GM12892 (cell line): ENCODE results near the gene ATP6V0C. TPM values are rescaled to one million over a fixed set of nuclear protein-coding genes. Genes with fewer than 3 reads are reported as not detected.

Source experiments
- DNase-seq: peaks from one replicate; pipeline ENCODE4 v3.0.0; 2011; ENCODE audit not compliant: insufficient read length
- FAIRE-seq: peaks from 2 replicates; lab custom pipeline; 2011; peaks lifted over from hg19 to GRCh38; lab: Jason Lieb, UNC
- POLR2A ChIP-seq: IDR thresholded peaks from 2 replicates; pipeline ENCODE4 v1.6.1; 2011; ENCODE audit warnings: low read depth, low read length, control low read depth
- POLR2AphosphoS5 ChIP-seq: IDR thresholded peaks from 2 replicates; pipeline ENCODE4 v1.6.1; 2011; ENCODE audit warnings: low read depth, low read length, control low read depth
- TAF1 ChIP-seq: IDR thresholded peaks from 2 replicates; pipeline ENCODE4 v1.6.1; 2011; ENCODE audit warnings: low read depth, mild to moderate bottlenecking, control low read depth, low read length, borderline replicate concordance
- polyA plus RNA-seq: library from polyadenylated mRNA; unstranded; fragments of >200 nt; gene quantifications from one replicate; pipeline ENCODE4 v1.2.1, GENCODE V29; 2012; ENCODE audit warnings: missing spikeins, inconsistent platforms; ENCODE audit not compliant: missing spikeins

ATP6V0C gene
- 15.5 TPM for polyA plus RNA-seq

DNA sequence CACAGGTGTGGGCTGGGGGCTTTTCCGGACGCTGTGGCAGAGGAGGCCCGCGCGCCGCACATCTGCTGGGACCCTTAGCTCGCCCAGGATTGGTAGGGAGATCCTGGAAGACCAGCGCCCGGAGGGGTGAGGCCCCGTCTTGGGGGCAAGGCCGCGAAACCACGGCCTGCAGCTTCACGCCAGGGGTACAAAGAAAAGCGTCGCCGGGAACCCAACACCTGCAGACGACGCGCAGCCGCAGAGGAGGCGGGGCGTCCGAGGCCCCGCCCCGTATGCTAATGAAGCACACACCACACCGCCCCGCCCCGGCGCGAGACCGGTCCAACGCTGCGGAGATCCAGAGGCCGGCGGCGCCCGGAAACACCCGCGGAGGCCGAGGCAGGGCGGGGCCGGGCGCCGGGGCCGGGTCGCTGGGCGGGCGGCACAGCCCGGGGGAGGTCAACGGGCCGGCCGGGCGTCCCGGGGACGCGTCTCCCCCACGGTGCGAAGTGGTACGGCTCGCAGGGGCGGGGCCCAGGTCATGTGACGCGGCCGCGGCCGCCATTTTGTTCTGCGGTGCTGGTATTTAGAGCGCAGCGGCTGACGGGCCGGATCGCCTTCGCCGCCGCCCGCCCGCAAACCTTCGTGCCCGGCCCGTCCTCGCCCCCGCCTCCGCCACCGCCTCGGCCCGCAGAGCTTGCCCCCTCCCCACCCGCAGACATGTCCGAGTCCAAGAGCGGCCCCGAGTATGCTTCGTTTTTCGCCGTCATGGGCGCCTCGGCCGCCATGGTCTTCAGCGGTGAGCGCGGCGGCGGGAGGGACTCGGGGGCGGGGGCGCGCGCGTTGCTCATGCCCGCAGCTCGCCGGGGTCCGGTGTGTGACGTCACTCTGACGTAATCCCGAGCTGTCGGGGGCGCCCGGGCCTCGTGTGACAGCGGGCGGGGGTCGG, at the start of gene ATP6V0C:
Gene ATP6V0C, plus strand, starts transcription at position 548 of the 928 bp plus-strand sequence. Its CDS starts 152 bp downstream, at position 700.
- TF ChIP-seq TAF1 (peak; percentile 76; the same call in 1 of the 2 replicates), POLR2A (peak; percentile 91), POLR2AphosphoS5 (peak; percentile 90)
- DNase-seq (peak; percentile 94), FAIRE-seq (peak; percentile 99)

DNA sequence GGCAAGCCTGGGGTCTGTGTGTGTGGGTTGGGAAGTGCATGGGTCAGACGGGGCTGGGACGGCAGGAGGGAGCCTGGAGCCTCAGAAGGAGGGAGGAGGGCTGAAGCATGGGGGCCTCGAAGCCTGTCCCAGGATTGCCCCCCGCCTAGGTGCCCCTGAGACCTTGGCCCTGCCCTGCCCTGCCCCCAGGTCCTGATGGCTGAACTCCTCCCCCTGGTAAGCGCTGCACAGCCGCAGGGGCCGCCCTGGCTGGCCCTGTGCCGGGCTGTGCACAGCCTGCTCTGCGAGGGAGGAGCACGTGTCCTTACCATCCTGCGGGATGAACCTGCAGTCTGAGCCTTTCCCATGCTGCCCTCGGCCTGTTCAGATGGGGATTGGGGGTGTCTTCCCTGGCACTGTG, 49.4 kb upstream of the ATP6V0C start:
- DNase-seq: no peak
- TF ChIP-seq POLR2AphosphoS5: no peak
- no peak for TF ChIP-seq POLR2A
- no peak for TF ChIP-seq TAF1
- FAIRE-seq: no peak

DNA sequence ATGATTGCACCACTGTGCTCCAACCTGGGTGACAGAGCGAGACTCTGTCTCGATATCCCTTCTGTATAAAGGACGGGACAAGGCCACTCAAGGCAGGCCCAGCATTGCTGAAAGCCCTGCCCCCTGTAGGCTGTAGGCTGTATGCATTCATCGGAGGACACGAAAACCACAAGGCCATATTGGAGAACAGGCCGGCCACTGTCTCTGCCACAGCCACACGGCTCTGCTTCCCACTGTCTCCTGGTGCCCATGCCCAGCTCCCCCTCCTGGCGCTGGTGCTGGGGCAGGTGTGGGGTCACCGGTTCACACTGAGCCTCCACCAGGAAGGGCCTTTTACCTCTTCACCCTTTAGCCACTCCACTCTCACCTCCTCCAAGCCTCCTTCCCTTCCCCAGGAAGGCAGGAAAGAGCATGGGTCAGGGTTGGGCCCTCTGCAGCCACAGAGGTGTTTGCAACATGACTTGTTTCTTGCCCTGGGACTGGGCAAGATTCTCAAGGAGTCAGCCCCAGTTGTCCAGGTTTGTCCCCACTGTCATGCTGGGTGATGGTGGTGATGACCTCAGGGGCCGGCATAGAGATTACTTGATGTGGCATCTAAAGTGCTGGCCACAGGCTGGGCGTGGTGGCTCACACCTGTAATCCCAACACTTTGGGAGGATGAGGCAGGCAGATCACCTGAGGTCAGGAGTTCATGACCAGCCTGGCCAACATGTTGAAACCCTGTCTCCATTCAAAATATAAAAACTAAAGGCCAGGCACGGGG, 47.9 kb upstream of the ATP6V0C start:
- no peak for DNase-seq
- no peak for TF ChIP-seq POLR2AphosphoS5
- no peak for TF ChIP-seq TAF1
- TF ChIP-seq POLR2A: no peak
- FAIRE-seq: no peak

DNA sequence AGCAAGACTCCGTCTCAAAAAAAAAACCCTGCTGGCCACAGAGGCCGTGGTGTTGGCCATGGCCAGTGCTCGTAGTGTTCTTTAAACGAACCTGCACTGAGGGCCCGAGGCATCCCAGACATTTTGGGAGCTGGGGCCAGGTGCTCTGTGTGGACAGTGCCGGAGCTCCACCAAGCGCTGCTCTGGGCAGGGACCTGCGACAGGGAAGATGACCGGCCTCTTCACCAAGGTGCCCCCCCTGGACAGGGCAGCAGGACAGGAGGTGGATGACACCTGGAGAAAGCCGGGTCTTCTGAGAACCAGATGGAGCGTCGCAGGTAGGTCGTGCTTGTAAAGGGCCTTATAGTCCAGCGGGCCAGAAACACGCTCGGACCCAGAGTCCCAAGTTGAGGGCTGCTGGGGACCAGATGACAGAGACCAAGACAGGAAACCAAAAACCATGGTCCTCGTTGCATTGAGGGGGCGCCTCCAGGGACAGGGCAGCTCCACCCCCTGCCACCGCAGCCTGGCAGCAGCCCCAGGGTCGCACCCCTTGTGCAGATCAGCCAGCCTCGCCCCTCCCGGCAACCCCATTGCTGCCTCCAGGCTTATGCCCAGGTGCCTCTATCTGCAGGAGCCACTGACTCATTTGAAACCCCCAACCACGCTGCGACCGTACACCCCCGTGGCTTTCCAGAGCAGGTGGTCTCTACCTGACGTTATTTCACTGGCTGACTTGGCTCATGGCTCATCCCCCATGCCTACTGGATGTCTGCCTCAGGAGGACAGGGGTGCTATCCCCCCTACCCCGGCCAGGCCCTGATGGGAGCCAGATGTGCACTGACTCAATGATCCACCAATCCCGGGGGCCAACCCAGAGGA, 46.9 kb upstream of the ATP6V0C start:
- no peak for TF ChIP-seq TAF1
- no peak for TF ChIP-seq POLR2A
- TF ChIP-seq POLR2AphosphoS5: no peak
- FAIRE-seq: peak; percentile 54
- DNase-seq: no peak

DNA sequence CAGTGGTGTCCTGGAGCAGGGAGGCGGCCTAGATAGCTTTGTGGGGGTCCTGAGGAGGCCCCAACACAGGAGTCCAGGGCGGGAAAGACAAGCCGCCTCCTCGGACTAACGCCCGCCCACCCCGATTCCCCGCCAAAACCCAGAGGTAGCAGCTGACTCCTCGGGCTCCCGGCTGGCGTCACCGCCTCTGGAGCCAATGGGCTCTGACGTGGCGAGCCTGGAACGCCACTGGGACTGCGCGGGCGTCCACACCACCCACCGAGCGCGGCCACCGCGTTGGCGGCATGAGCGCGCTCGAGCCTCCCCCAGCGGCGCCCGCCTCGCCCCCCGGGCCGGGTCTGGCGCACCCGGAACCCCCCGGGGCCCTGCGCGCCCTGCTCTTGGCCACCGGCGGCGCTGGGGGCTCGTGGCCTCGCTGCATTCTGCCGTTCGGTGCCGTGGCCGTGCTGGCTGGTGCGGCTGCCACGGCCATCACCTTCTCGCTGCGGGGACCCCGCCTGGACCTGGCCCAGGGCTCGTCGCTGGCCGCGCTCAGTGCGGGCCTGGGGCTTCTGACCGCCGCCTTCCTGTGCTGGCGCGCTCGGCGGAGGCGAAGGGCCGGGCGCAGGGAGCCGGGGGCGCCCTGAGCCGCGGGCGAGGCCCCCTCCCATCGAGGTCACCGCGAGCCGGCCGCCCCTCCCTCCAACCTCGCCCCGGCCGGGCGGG, 46.1 kb upstream of the ATP6V0C start:
- DNase-seq (no peak), FAIRE-seq (peak; percentile 53)
- TF ChIP-seq TAF1 (no peak), POLR2A (peak; percentile 53; the same call in 1 of the 2 replicates), POLR2AphosphoS5 (peak; percentile 10; the same call in 1 of the 2 replicates)

DNA sequence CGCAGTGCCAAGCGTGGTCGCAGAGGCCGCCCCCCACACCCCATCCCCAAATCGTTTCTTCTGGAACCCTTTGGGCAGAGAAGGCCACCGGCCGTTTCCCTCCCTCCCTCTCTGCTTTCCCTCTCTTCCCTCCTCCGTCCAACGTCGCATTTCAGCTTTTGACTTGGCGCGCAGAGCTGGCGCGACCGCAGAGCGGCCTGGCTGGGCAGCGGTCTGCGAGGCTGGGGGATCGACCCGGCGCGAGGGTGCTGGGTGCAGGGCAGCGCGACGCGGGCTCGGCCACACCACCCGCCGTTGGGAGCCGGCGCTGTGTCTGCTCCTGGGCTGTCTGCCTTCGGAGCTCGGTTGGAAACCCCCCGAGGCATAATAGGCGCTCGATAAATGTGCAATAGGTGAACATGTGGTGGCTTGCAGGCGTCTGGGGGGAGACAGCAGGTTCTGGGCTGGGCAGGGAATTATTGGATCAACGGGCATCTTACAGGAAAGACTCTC, 45.5 kb upstream of the ATP6V0C start:
- FAIRE-seq (peak; percentile 74), DNase-seq (no peak)
- TF ChIP-seq POLR2A (no peak), TAF1 (no peak), POLR2AphosphoS5 (no peak)

DNA sequence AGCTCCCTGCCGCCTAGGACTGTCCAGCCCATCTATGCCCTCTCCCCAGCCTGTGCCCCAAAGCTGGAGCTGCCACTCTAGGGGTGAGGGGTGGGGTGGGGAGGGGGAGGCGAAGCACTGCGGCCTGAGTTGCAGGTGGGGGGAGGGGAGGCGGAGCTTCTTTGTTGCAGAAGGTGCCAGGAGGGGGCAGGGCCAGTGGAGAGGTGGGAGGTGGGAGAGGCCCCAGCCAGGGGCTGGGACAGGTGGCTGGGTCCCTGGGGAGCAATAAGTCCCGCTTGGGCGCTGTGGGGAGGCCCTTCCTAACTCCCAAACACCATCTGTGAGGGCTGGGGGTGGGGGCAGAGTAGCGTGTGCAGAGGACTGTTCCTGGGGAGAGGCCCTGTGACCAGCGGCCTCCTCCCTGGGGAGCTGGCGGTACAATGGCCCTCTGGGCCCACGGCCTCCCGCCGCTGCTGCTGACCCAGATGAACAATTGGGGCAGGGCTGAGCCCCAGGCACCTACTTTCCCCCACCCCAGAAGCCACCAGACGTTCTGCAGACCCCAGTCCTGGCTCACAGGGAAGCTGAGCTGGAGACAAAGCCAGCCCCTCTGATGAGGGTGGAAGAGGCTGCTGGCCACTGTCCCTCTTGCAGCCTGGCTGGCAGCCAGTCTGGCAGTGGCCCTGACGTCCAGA, 44.9 kb upstream of the ATP6V0C start:
- no peak for TF ChIP-seq TAF1
- TF ChIP-seq POLR2AphosphoS5: no peak
- FAIRE-seq (peak; percentile 69), DNase-seq (peak; percentile 58)

DNA sequence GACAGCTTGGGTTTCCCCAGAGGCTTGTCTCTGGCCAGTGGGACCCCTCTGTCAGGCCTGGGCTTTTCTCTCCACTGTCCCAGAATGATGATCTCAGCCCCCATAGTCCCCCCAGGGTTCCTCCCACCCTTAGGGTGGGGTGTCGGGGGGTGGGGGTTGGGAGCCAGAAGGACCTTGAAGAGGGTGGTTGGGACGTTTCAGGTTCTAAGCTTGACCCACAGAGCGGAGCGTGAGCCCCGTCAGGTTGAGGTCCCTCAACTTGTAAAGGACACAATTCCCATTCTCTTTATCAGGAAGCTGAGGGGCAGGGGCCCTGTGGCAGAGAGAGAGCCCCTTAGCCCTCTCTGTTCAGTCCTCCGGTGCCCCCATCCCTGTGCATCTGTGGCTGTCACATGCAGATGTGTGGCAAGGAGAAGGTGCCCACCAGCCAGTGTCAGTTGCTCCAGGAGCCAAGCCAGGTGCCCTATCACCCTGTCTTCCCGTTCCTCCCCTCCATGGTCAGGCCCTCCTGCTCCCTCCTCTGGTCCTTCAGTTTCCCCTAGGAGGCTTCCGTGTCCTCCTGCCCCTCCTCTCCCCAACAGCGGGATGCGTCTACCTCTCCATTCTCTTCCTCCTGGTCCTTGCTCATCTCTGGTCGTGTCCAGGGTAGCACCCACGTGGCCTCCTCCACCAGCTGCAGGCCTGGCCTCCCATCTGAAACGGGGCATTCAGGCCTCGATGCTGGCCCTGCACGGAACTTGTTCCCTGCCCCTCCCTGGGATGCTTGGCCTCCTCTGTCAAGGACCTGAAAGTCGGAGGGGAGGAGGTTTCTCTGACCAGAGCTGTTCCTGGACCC, 44.1 kb upstream of the ATP6V0C start:
- DNase-seq (no peak), FAIRE-seq (peak; percentile 27)
- TF ChIP-seq POLR2AphosphoS5: no peak
- TF ChIP-seq TAF1: no peak
- no peak for TF ChIP-seq POLR2A

DNA sequence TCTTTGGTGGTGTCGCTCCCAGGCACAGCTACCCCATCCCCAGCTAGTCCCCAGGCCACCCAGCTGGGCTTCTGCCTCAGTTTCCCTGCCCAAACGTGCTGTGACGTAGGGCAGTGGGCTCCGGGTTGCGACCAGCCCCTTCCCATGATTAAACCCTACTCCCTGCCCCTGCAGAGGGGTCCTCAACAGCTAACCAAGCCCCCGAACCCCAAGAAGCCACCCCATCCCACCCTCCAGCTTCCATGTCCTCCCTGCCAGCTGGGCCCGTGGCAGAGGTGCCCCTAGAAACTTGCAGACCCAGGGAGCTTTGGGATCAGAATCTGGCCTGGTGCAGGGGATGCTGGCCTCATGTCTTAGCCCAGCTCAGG, 43.5 kb upstream of the ATP6V0C start:
- no peak for DNase-seq
- no peak for TF ChIP-seq POLR2AphosphoS5
- TF ChIP-seq TAF1: no peak
- FAIRE-seq: no peak
